Measurements from ENCODE around the gene FAM167B.
A peak's percentile ranks its signal among the peaks of the same experiment; 100 is the strongest.
"Not testable (repeated sequence)": the region's sequence is repeated elsewhere in the genome, so short reads cannot be mapped to it uniquely, and the experiment has no call there.

FAM167B gene

GRCh38 chr1:32263744-32264143 lies 16.7 kb downstream of the FAM167B start:
- DNase-seq = no peak

GRCh38 chr1:32265846-32266245 lies 18.8 kb downstream of the FAM167B start:
- DNase-seq = no peak

- no peak for DNase-seq
These were observed 20.0 kb downstream of the FAM167B start for GRCh38 chr1:32266921-32267591.

GRCh38 chr1:32269744-32270143 lies 22.7 kb downstream of the FAM167B start:
- DNase-seq = no peak

DNA sequence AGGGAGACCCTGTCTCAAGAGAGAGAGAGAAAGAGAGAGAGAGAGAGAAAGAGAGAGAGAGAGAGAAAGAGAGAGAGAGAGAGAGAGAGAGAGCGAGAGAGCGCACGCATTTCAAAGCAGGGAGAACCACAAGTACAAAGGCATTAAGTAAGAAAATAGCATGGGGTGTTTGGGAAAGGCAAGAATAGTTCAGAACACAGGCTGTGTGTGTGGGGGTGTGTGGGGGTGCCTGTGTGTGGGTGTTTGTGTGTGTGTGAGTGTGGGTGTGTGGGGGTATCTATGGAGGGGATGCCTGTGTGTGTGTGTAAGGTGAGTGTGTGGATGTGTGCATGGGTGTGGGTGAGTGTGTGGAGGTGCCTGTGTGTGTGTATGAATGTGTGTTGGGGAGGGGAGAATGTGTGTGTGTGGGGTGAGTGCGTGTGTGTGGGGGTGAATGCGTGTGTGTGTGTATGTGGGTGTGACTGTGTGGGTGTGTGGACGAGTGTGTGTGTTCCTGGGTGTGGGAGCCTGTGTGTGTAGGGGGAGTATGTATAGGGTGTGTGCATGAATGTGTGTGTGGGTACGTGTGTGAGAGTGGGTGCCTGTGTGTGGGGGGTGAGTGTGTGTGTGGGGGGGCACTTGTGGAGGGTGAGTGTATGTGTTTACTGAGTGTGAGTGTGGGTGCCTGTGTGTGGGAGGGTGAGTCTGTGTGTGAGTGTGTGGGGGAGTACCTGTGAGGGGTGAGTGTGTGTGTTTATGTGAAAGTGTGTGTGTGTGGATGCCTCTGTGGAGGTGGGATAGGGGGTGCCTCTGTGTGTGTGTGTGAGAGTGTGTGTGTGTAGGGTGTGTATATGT lies 25.8 kb downstream of the FAM167B start:
- no peak for DNase-seq

DNA sequence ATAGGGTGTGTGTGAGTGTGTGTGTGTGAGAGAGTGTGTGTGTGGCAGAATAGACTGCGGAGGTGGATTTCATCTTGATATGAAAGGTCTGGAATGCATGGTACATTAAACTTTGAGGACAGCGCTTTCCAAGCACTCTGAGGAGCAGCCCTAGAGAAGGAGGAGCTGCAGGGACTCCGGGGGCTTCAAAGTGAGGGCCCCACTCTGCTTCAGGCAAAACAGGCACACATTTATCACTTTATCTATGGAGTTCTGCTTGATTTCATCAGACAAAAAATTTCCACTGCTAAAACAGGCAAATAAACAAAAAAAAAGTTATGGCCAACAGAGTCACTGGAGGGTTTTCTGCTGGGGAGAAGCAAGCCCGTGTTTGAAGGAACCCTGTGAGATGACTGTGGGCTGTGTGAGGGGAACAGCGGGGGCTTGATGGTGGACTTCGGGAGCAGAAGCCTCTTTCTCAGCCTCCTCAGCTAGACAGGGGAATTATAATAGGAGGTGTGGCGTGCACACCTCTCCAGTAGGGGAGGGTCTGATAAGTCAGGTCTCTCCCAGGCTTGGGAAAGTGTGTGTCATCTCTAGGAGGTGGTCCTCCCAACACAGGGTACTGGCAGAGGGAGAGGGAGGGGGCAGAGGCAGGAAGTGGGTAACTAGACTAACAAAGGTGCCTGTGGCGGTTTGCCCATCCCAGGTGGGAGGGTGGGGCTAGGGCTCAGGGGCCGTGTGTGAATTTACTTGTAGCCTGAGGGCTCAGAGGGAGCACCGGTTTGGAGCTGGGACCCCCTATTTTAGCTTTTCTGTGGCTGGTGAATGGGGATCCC lies 26.6 kb downstream of the FAM167B start:
- peak; percentile 83 for DNase-seq

- no peak for DNase-seq
These were observed 27.8 kb downstream of the FAM167B start for GRCh38 chr1:32274646-32275340.

GRCh38 chr1:32275424-32275823 lies 28.4 kb downstream of the FAM167B start:
- no peak for DNase-seq

- DNase-seq = no peak
These were observed 29.2 kb downstream of the FAM167B start for GRCh38 chr1:32276032-32276782.

GRCh38 chr1:32284777-32285176 lies 37.8 kb downstream of the FAM167B start:
- not testable (repeated sequence) for DNase-seq

GRCh38 chr1:32285658-32286057 lies 38.6 kb downstream of the FAM167B start:
- DNase-seq = no peak

DNA sequence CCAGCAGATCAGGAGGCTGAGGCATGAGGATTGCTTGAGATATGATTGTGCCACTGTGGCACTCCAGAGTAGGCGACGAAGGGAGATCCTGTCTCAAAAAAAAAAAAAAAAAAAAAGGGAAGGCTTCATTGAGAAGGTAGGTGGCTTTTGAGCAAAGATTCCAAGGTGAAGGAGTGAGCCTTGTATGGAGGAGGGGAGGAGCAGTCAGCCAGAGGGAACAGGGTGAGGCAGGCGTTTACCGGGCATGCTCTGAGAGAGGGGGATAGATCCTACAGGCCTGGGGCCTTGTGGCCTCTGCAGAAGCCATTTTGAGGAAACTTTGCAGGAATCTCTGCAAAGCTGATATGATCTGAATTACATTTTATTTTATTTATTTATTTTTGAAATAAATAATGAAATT lies 39.7 kb downstream of the FAM167B start:
- DNase-seq = no peak

DNA sequence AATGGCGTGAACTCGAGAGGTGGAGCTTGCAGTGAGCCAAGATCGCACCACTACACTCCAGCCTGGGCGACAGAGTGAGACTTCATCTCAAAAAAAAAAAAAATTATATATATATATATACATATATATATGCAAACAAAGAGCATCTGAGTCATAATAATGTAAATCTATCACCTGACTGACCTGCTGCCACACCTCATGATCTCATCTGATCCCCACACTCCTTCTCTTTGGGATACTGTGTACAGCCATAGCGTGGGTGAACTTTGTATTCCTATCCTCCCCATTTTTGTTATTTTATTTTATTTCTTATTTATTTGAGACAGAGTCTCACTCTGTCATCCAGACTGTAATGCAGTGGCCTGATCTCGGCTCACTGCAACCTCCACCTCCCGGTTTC lies 42.2 kb downstream of the FAM167B start:
- no peak for DNase-seq

DNA sequence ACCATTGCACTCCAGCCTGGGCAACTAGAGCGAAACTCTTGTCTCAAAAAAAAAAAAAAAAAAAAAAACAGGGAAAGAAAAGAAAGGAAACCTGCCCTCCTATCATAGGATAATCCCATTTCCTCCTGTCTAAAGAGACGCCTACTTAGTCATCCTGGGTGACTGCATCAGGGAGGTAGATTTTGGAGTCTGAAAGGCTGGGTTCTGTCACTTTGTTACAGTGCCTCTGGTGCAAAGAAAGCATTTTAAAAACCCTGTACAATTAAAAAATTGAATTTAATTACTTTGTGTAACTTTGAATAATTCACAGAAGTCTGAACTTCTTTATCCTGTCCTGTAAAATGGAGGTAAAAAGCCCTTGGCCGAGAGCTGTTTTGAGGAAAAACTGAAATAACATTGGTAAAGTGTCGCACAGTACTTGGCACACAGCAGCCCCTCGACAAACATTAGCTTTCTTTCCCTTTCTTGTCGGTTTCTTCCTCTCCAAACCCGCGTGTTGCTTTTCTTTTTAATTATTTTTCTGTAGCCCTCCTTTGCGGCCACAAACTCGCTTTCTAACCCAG lies 44.2 kb downstream of the FAM167B start:
- no peak for DNase-seq

GRCh38 chr1:32291708-32292538 lies 44.9 kb downstream of the FAM167B start, which contains the start of gene HDAC1:
Gene HDAC1, plus strand, starts transcription at chr1:32292083. Its CDS starts 87 bp downstream, at chr1:32292170.
- DNase-seq = peak; percentile 97

- DNase-seq = not testable (repeated sequence)
These were observed 51.2 kb downstream of the FAM167B start for GRCh38 chr1:32298211-32298610.
